Suprapubic skin (tissue), 4 donors: ENCODE results near the gene PTPRD.

Experiments used
- EP300 ChIP-seq: sonication (generic); formaldehyde crosslinking; IDR thresholded peaks from one replicate; pipeline ENCODE4 v1.6.1; 2017; ENCODE audit warnings: antibody characterized with exemption
- POLR2A ChIP-seq, 2 donors: fragments of 450-650 bp; IDR thresholded peaks; one replicate each; pipeline ENCODE4 v1.6.1; 2017; ENCODE audit warnings: antibody characterized with exemption in 2 of 2, mild to moderate bottlenecking in 2 of 2, moderate library complexity in 2 of 2
- POLR2AphosphoS5 ChIP-seq, 3 donors: sonication (generic); formaldehyde crosslinking; IDR thresholded peaks; one replicate each; pipeline ENCODE4 v1.6.1; 2017; ENCODE audit warnings: antibody characterized with exemption in 3 of 3
- TF ChIP-seq, protein P1 (sequence below), 2 donors: fragments of 200-600 bp in 1 of 2; fragments of 450-650 bp in 1 of 2; sonication (generic) in 1 of 2; IDR thresholded peaks; one replicate each; pipeline ENCODE4 v1.5.1; 2016 to 2019; ENCODE audit warnings: antibody characterized with exemption in 2 of 2, mild to moderate bottlenecking in 1 of 2, moderate library complexity in 1 of 2

DNA sequence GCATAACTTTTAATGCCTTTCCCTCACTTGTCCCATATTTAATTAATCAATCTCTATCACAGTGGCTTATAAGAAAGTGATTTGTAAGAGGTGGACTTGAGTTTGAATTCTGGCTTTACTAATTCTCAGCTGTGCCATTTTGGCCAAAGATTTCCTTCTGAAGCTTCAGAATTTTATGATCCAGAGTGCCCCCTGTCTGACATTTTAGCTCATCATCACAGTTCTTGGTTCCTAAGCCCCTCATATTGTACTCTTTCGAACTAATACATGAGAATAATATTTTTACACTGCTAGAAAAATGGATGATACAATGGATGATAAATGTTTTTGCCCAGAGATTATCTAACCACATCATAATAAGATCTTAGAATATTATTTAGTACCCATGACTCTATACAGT lies 1014.1 kb downstream of the PTPRD start:
- TF ChIP-seq POLR2A (IDR thresholded peaks at IDR 0.05) (no peak), POLR2AphosphoS5 (IDR thresholded peaks at IDR 0.05) (no peak), EP300 (no peak)
- TF ChIP-seq, protein P1, sequence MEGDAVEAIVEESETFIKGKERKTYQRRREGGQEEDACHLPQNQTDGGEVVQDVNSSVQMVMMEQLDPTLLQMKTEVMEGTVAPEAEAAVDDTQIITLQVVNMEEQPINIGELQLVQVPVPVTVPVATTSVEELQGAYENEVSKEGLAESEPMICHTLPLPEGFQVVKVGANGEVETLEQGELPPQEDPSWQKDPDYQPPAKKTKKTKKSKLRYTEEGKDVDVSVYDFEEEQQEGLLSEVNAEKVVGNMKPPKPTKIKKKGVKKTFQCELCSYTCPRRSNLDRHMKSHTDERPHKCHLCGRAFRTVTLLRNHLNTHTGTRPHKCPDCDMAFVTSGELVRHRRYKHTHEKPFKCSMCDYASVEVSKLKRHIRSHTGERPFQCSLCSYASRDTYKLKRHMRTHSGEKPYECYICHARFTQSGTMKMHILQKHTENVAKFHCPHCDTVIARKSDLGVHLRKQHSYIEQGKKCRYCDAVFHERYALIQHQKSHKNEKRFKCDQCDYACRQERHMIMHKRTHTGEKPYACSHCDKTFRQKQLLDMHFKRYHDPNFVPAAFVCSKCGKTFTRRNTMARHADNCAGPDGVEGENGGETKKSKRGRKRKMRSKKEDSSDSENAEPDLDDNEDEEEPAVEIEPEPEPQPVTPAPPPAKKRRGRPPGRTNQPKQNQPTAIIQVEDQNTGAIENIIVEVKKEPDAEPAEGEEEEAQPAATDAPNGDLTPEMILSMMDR (IDR thresholded peaks at IDR 0.05): no peak
